Neural progenitor cell (in vitro differentiated cells): Measurements from ENCODE around the gene LMF1.

ENCODE experiments used
- CTCF ChIP-seq: fragments of 200-600 bp; sonication (generic); IDR thresholded peaks from 2 replicates; pipeline ENCODE4 v1.5.1; 2017; ENCODE audit warnings: antibody characterized with exemption, mild to moderate bottlenecking
- EZH2 ChIP-seq: fragments of 200-600 bp; sonication (generic); IDR thresholded peaks from 2 replicates; pipeline ENCODE4 v1.6.1; 2017; ENCODE audit warnings: antibody characterized with exemption, mild to moderate bottlenecking, moderate library complexity

GRCh38 chr16:887846-888245, 82.9 kb downstream of the LMF1 start:
- TF ChIP-seq CTCF (no peak), EZH2 (no peak)
